Measurements from ENCODE around the gene GPR25.

DNA sequence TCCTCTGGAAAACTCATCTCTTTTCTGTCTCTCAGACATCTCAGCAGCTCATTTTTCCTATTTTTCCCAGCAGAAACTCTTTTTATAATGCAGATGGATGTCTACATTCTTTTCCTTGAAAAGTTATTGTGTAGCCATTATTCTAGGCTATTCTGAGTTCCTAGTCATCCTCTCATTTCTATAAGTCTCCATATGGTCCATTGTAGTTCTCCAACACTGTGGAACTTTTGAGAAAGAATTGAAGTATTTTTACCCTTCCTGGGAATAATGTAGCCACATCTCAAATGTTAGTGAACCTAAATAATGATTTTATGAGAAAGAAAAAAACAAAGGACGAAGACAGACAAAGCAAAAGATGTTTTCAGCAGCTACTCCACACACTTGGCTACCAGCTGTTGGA lies 26.4 kb upstream of the GPR25 start:
- TF ChIP-seq, protein P1, sequence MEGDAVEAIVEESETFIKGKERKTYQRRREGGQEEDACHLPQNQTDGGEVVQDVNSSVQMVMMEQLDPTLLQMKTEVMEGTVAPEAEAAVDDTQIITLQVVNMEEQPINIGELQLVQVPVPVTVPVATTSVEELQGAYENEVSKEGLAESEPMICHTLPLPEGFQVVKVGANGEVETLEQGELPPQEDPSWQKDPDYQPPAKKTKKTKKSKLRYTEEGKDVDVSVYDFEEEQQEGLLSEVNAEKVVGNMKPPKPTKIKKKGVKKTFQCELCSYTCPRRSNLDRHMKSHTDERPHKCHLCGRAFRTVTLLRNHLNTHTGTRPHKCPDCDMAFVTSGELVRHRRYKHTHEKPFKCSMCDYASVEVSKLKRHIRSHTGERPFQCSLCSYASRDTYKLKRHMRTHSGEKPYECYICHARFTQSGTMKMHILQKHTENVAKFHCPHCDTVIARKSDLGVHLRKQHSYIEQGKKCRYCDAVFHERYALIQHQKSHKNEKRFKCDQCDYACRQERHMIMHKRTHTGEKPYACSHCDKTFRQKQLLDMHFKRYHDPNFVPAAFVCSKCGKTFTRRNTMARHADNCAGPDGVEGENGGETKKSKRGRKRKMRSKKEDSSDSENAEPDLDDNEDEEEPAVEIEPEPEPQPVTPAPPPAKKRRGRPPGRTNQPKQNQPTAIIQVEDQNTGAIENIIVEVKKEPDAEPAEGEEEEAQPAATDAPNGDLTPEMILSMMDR (IDR thresholded peaks at IDR 0.05), result no peak
- TF ChIP-seq POLR2A (IDR thresholded peaks at IDR 0.05), result no peak
- no peak for TF ChIP-seq POLR2AphosphoS5 (IDR thresholded peaks at IDR 0.05; ENCODE audit: insufficient read depth in 1 of 2, low read depth in 1 of 2)
